HepG2 (cell line): Measurements from ENCODE around the gene PLXDC2. TPM values are rescaled to one million over a fixed set of nuclear protein-coding genes. Genes with fewer than 3 reads are reported as not detected.
A peak's percentile ranks its signal among the peaks of the same experiment; 100 is the strongest.

Source experiments
- CHD2 ChIP-seq: IDR thresholded peaks from 2 replicates; pipeline ENCODE4 v1.6.1; 2011; ENCODE audit warnings: low read depth, low read length, improper control_type of control experiment
- HOXA3 ChIP-seq: sonication (generic); formaldehyde crosslinking; IDR thresholded peaks from 2 replicates; pipeline ENCODE4 v1.5.0; 2020; ENCODE audit warnings: missing genetic modification reagents
- KLF16 ChIP-seq, 2 experiments: sonication (generic) in 1 of 2; formaldehyde crosslinking in 1 of 2; IDR thresholded peaks; 2 replicates each; pipeline versions ENCODE4 v1.6.1 to v1.8.0; 2016 to 2023; ENCODE audit warnings: missing genetic modification reagents in 2 of 2, missing compliant biosample characterization in 1 of 2
- NCOA5 ChIP-seq: sonication (generic); formaldehyde crosslinking; IDR thresholded peaks from 2 replicates; pipeline ENCODE4 v1.4.0; 2020; ENCODE audit warnings: missing genetic modification reagents
- SNAPC2 ChIP-seq: sonication (generic); formaldehyde crosslinking; IDR thresholded peaks from 2 replicates; pipeline ENCODE4 v1.8.1; 2022; ENCODE audit warnings: mild to moderate bottlenecking, missing genetic modification reagents
- SOX13 ChIP-seq, 3 experiments: fragments of 450-650 bp in 1 of 3; sonication (generic) in 1 of 3; formaldehyde crosslinking in 1 of 3; IDR thresholded peaks in 2 of 3; conservative IDR thresholded peaks in 1 of 3; 2 replicates each; pipeline versions ENCODE4 v1.5.0 to v1.6.1; 2016 to 2020; ENCODE audit warnings: antibody characterized with exemption in 1 of 3, mild to moderate bottlenecking in 1 of 3, missing compliant biosample characterization in 1 of 3, missing genetic modification reagents in 1 of 3, moderate library complexity in 1 of 3
- polyA plus RNA-seq, 8 experiments: library from polyadenylated mRNA; depleted of rRNA in 3 of 8; stranded (reverse) in 7 of 8; unstranded in 1 of 8; fragments of >200 nt; fragmentation: Illumina TruSeq in 4 of 8; extraction: Trizol in 4 of 8; gene quantifications; 2 replicates each; pipeline versions ENCODE4 v1.2.1 to v1.2.3, GENCODE V29; 2011 to 2016; ENCODE audit warnings: low read depth in 4 of 8, missing spikeins in 1 of 8, mixed read lengths in 1 of 8; ENCODE audit not compliant: insufficient read depth in 1 of 8
- total RNA-seq, 5 experiments: library from RNA; depleted of rRNA; stranded (reverse); fragments of >200 nt; fragmentation: Illumina TruSeq; extraction: Trizol; gene quantifications; 2 replicates each; pipeline ENCODE4 v1.2.3, GENCODE V29; 2016; ENCODE audit warnings: low read depth in 1 of 5
- TF ChIP-seq, protein P1 (sequence below): sonication (generic); formaldehyde crosslinking; conservative IDR thresholded peaks from 2 replicates; pipeline ENCODE4 v1.8.1; 2023; ENCODE audit warnings: missing genetic modification reagents
- TF ChIP-seq, protein P2 (sequence below): sonication (generic); formaldehyde crosslinking; IDR thresholded peaks from 2 replicates; pipeline ENCODE4 v1.5.1; 2020; ENCODE audit warnings: missing genetic modification reagents, mild to moderate bottlenecking, borderline replicate concordance
- TF ChIP-seq, protein P3 (sequence below): IDR thresholded peaks from 2 replicates; pipeline ENCODE4 v1.6.1; 2012; ENCODE audit warnings: low read length, improper control_type of control experiment
- TF ChIP-seq, protein P4 (sequence below), 2 experiments: sonication (generic) in 1 of 2; formaldehyde crosslinking in 1 of 2; IDR thresholded peaks; 2 replicates each; pipeline versions ENCODE4 v1.4.0 to v1.6.1; 2018 to 2020; ENCODE audit warnings: missing genetic modification reagents in 2 of 2, borderline replicate concordance in 1 of 2, low read depth in 1 of 2, mild to moderate bottlenecking in 1 of 2, missing biosample characterization in 1 of 2
- TF ChIP-seq, protein P5 (sequence below): sonication (generic); formaldehyde crosslinking; IDR thresholded peaks from 2 replicates; pipeline ENCODE4 v1.5.0; 2020; ENCODE audit warnings: mild to moderate bottlenecking, low read depth, missing genetic modification reagents, borderline replicate concordance

The PLXDC2 gene
- total and polyA plus RNA-seq, 2 of the 13 experiments (the other 11 are each of a cell fraction or from before 2014, with no cell fraction given) = 2.1 to 2.4 TPM

DNA sequence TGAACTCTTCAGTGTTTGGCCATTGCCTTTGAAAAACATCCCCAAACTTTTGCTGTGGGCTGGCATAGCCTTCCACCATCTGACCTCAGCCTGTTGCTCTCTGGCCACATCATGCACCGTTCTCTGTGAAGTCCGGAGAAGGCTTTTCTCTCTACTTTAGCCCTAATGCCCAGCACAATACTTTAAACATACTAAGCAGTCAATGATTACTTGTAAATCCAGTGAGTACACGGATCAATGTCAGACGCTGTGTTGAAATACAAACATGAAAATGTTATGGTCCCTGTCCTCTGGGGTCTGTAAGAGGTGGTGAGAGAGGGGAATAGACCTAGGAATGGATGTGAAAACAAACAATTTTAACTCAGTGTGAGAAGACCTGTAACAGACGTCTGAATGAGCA, 297.9 kb downstream of the PLXDC2 start (continued):
- TF ChIP-seq, protein P1, sequence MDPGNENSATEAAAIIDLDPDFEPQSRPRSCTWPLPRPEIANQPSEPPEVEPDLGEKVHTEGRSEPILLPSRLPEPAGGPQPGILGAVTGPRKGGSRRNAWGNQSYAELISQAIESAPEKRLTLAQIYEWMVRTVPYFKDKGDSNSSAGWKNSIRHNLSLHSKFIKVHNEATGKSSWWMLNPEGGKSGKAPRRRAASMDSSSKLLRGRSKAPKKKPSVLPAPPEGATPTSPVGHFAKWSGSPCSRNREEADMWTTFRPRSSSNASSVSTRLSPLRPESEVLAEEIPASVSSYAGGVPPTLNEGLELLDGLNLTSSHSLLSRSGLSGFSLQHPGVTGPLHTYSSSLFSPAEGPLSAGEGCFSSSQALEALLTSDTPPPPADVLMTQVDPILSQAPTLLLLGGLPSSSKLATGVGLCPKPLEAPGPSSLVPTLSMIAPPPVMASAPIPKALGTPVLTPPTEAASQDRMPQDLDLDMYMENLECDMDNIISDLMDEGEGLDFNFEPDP (CRISPR knock-in tag) = no peak
- TF ChIP-seq SOX13 (IDR thresholded peaks at IDR 0.05) (no peak), SOX13 (CRISPR knock-in tag; conservative IDR thresholded peaks at IDR 0.05 in 1 of 2, IDR thresholded peaks at IDR 0.05 in 1 of 2) (peak in 1 of 2 experiments; percentile 23; a peak in 1 of 4 replicates), SNAPC2 (CRISPR knock-in tag) (no peak), CHD2 (no peak), NCOA5 (CRISPR knock-in tag) (no peak), KLF16 (CRISPR knock-in tag; IDR thresholded peaks at IDR 0.05) (no peak; a peak in 1 of 4 replicates), HOXA3 (CRISPR knock-in tag) (no peak)
- TF ChIP-seq, protein P2, sequence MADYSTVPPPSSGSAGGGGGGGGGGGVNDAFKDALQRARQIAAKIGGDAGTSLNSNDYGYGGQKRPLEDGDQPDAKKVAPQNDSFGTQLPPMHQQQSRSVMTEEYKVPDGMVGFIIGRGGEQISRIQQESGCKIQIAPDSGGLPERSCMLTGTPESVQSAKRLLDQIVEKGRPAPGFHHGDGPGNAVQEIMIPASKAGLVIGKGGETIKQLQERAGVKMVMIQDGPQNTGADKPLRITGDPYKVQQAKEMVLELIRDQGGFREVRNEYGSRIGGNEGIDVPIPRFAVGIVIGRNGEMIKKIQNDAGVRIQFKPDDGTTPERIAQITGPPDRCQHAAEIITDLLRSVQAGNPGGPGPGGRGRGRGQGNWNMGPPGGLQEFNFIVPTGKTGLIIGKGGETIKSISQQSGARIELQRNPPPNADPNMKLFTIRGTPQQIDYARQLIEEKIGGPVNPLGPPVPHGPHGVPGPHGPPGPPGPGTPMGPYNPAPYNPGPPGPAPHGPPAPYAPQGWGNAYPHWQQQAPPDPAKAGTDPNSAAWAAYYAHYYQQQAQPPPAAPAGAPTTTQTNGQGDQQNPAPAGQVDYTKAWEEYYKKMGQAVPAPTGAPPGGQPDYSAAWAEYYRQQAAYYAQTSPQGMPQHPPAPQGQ (CRISPR knock-in tag) = no peak
- TF ChIP-seq, protein P3, sequence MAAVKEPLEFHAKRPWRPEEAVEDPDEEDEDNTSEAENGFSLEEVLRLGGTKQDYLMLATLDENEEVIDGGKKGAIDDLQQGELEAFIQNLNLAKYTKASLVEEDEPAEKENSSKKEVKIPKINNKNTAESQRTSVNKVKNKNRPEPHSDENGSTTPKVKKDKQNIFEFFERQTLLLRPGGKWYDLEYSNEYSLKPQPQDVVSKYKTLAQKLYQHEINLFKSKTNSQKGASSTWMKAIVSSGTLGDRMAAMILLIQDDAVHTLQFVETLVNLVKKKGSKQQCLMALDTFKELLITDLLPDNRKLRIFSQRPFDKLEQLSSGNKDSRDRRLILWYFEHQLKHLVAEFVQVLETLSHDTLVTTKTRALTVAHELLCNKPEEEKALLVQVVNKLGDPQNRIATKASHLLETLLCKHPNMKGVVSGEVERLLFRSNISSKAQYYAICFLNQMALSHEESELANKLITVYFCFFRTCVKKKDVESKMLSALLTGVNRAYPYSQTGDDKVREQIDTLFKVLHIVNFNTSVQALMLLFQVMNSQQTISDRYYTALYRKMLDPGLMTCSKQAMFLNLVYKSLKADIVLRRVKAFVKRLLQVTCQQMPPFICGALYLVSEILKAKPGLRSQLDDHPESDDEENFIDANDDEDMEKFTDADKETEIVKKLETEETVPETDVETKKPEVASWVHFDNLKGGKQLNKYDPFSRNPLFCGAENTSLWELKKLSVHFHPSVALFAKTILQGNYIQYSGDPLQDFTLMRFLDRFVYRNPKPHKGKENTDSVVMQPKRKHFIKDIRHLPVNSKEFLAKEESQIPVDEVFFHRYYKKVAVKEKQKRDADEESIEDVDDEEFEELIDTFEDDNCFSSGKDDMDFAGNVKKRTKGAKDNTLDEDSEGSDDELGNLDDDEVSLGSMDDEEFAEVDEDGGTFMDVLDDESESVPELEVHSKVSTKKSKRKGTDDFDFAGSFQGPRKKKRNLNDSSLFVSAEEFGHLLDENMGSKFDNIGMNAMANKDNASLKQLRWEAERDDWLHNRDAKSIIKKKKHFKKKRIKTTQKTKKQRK = no peak
- TF ChIP-seq, protein P4, sequence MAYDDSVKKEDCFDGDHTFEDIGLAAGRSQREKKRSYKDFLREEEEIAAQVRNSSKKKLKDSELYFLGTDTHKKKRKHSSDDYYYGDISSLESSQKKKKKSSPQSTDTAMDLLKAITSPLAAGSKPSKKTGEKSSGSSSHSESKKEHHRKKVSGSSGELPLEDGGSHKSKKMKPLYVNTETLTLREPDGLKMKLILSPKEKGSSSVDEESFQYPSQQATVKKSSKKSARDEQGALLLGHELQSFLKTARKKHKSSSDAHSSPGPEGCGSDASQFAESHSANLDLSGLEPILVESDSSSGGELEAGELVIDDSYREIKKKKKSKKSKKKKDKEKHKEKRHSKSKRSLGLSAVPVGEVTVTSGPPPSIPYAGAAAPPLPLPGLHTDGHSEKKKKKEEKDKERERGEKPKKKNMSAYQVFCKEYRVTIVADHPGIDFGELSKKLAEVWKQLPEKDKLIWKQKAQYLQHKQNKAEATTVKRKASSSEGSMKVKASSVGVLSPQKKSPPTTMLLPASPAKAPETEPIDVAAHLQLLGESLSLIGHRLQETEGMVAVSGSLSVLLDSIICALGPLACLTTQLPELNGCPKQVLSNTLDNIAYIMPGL (CRISPR knock-in tag; IDR thresholded peaks at IDR 0.05; ENCODE audit: borderline replicate concordance in 1 of 2, low read depth in 1 of 2) = no peak
- TF ChIP-seq, protein P5, sequence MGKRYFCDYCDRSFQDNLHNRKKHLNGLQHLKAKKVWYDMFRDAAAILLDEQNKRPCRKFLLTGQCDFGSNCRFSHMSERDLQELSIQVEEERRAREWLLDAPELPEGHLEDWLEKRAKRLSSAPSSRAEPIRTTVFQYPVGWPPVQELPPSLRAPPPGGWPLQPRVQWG (CRISPR knock-in tag) = no peak
- TF ChIP-seq, all 625 proteins: peak for 25
